Keratinocyte (primary cell): ENCODE results near the gene SPG11.
"Not testable (repeated sequence)": the region's sequence is repeated elsewhere in the genome, so short reads cannot be mapped to it uniquely, and the experiment has no call there.

Experiments
- CTCF ChIP-seq, 3 experiments: IDR thresholded peaks in 1 of 3; conservative IDR thresholded peaks in 1 of 3; optimal IDR thresholded peaks in 1 of 3; 2 replicates in 2 of 3; 3 replicates in 1 of 3; pipeline versions ENCODE3 to v1.5.1; 2011; ENCODE audit warnings: low read length in 3 of 3, mild to moderate bottlenecking in 3 of 3, moderate library complexity in 2 of 3, control low read depth in 1 of 3, inconsistent platforms in 1 of 3; ENCODE audit not compliant: insufficient read depth in 2 of 3; ENCODE audit errors: extremely low read depth in 1 of 3
- EZH2 ChIP-seq: IDR thresholded peaks from one replicate; pipeline ENCODE4 v1.6.1; 2012; ENCODE audit warnings: inconsistent platforms, mild to moderate bottlenecking, low read length, moderate library complexity

GRCh38 chr15:44532275-44532674 lies 131.2 kb downstream of the SPG11 start:
- TF ChIP-seq CTCF (optimal IDR thresholded peaks at IDR 0.05 in 1 of 3, IDR thresholded peaks at IDR 0.05 in 1 of 3, conservative IDR thresholded peaks at IDR 0.05 in 1 of 3; ENCODE audit: extremely low read depth in 1 of 3, insufficient read depth in 2 of 3, low read length in 3 of 3); EZH2: not testable (repeated sequence)
